ENCODE data around the gene LIPC.

GRCh38 chr15:58568157-58568571 lies 136.4 kb downstream of the LIPC start:
- TF ChIP-seq, protein P1, sequence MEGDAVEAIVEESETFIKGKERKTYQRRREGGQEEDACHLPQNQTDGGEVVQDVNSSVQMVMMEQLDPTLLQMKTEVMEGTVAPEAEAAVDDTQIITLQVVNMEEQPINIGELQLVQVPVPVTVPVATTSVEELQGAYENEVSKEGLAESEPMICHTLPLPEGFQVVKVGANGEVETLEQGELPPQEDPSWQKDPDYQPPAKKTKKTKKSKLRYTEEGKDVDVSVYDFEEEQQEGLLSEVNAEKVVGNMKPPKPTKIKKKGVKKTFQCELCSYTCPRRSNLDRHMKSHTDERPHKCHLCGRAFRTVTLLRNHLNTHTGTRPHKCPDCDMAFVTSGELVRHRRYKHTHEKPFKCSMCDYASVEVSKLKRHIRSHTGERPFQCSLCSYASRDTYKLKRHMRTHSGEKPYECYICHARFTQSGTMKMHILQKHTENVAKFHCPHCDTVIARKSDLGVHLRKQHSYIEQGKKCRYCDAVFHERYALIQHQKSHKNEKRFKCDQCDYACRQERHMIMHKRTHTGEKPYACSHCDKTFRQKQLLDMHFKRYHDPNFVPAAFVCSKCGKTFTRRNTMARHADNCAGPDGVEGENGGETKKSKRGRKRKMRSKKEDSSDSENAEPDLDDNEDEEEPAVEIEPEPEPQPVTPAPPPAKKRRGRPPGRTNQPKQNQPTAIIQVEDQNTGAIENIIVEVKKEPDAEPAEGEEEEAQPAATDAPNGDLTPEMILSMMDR (IDR thresholded peaks at IDR 0.05): no peak
- no peak for TF ChIP-seq NRF1 (IDR thresholded peaks at IDR 0.05; ENCODE audit: low read depth, low read length)
- no peak for TF ChIP-seq MAX (IDR thresholded peaks at IDR 0.05; ENCODE audit: low read depth)
- TF ChIP-seq EZH2phosphoT487 (IDR thresholded peaks at IDR 0.05; ENCODE audit: borderline replicate concordance, low read depth): no peak
- TF ChIP-seq POLR2AphosphoS5 (IDR thresholded peaks at IDR 0.05; ENCODE audit: low read depth, low read length): no peak
- TF ChIP-seq FOXJ3 (CRISPR knock-in tag; IDR thresholded peaks at IDR 0.05): no peak
